DMS114 treated with DMSO at 0.1 percent for 48 hours (cell line): ENCODE data around the gene RAPGEF6.
"Not testable (repeated sequence)": the region's sequence is repeated elsewhere in the genome, so short reads cannot be mapped to it uniquely, and the experiment has no call there.

Experiments used
- DNase-seq: peaks from one replicate; lab custom pipeline; 2025; ENCODE audit not compliant: unreplicated experiment; lab: John Stamatoyannopoulos, UW

The RAPGEF6 gene

DNA sequence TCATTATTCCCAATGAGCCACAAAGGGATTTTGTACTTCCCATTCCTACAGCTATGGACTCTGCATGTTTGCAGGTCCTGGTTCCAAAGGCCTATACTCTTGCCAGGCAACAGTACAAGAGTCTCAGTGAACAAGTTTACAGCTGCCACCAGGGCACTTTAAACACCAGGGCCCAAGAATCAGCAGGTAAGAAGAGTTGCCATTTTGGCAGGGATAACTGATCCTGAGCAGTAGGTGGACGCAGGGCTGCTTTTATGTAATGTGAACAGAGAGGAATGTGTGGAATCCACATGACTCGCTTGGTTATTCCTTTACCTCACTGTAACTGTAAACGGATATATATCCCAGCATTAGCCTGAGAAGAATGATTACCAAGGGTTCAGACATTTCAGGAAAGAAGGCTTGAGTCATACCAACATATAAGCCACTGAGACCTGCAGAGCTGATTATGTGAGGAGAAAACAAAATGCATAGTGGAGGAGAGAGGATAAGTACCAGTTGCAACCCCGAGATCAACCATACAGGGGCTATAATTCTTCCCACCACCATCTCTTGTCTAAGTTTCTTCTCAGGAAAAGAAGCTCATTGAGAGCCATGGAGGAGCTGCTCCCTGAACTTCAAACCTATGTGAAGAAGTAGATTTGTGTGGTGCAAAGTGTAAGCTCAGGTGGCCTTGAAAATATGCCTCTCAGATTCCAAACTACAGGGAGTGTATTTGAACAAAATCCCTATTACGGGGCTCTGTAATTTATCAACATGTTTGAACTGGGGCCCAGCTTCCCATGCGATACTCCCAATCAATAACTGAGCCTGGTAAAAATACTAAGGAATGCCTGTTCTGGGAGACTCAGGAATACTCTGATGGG is 24.6 kb downstream of the RAPGEF6 start:
- DNase-seq, result no peak

DNA sequence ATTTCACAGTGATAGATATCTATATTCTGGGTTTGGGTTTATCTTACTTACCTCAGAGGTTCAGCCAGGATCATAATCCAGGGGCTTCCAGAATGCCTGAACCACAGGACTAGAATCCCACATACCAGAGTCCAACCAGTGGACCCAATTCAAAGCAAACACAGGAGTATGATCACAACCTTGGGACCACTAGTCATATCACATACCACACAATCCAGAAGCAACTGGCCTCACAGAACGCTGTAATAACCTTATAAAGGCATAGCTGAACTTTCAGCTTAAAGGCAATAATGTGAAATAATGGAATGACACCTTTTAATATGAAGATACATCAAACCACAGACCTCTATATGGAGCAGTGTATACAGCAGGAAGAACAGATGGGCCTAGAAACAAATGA is 25.3 kb downstream of the RAPGEF6 start:
- no peak for DNase-seq

DNA sequence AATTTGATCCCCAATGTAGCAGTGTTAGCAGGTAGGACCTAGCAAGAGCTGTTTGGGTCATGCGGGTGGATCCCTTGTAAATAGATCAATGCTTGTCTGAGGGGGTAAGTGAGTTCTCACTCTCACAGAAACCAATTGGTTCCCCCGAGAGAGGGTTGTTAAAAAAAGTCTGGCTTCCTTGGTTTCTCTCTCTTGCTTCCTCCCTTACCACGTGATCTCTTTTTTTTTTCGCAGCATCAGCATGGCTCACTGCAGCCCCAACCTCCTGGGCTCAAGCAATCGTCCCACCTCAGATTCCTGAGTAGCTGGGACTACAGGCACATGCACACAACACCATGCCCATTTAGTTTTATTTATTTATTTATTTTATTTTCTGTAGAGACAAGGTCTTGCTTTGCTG is 26.4 kb downstream of the RAPGEF6 start:
- no peak for DNase-seq

DNA sequence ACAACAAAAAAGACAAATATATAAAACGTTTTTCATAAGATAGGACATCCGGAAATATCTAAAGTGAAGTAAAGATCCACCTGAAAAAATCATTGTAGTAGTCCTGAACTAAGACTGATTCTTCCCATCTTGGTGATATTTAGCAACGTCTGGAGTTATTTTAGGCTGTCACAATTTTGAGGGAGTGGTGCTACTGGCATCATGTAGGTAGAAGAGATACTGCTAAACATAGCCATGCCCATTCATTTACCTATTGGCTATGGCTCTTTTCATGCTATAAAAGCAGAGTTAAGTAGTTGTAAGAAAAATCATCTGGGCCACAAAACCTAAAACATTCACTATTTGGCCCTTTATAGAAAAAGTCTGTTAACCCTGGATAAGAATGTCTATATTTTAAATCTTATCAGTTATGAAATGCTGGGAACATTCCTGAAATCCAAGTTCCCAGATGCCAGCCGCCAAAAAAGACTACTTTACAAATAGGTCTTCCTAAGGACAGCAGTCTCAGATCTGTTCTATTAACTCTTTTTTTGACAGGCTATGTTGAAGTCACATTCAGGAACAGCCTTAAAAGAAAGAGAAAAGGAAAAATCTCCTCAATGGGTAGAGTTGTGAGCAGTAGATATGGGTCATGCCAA is 27.0 kb downstream of the RAPGEF6 start:
- DNase-seq, result no peak

DNA sequence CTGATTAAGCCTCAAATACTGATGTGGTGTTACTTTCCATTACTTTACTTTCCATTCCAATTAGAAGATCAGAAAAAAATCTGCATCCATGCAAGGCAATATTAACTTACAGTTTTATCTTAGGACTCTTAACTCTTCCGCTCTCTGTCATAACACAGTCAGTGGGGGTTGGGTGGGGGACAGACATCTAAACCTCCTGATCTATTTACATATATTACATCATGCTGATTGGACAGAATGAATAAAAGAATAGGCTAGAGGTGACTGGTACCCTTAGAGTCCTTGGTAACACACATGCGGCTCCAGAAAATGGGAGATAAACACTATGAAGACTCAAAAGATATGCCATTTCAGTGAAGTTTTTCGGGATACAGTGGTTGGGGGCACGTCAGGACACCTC is 27.6 kb downstream of the RAPGEF6 start:
- no peak for DNase-seq

DNA sequence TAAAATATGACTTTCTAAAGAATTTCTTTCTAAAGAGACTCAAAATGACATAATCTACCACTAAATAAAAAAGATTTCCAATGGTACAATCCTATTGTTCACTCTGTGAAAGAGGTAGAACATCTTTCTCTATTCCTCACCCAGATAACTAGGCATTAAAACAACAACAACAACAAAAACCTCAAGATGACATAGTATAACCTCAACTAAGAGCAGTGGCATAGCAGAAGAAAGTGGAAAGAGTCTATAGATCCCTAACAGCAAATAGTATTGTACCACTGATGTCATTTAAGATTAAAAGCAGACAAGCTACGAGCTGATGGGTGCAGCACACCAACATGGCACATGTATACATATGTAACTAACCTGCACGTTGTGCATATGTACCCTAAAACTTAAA is 29.9 kb downstream of the RAPGEF6 start:
- no peak for DNase-seq

DNA sequence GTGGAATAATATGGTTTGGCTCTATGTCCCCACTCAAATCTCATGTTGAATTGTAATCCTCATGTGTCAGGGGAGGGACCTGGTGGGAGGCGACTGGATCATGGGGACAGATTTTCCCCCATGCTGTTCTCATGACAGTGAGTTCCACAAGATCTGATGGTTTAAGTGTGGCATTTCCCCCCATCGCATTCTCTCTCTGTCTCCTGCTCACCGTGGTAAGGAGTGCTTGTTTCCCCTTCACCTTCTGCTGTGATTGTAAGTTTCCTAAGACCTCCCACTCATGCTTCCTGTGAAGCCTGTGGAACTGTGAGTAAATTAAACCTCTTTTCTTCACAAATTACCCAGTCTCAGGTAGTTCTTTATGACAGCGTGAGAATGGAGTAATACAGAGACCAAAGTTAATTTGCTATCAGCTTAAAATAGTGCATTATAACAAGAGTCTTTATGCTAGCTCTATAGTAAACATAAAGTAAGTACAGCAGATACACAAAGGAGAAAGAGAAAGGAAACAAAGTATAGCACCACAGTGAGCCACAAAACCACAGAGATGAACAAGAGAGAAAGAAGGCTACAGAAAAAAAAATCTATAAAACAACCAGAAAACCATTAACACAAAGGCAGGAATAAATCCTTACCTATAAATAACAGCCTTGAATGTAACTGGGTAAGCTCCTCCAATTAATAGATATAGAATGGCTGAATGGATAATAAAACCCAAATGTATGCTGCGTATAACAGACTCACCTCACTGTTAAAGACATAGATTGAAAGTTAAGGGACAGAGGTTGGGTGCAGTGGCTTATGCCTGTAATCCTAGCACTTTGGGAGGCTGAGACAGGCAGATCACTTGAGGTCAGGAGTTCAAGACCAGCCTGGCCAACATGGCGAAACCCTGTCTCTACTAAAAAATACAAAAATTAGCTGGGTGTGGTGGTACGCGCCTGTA is 39.7 kb downstream of the RAPGEF6 start:
- DNase-seq, result no peak

DNA sequence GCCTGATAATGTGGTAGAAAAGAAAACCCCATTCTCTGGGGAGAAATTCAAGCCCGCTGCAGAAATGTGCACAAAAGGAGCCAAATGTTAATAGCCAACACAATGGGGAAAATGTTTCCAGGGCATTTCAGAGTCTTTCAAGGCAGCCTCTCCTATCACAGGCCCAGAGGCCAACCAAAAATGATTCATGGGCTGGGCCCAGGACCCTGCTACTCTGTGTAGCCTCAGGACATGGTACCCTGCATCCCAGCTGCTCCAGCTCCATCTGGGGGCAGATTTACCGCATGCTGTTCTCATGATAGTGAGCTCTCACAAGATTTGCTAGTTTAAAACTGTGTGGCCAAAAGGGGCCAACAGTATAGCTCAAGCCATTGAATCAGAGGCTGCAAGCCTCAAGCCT is 41.1 kb downstream of the RAPGEF6 start:
- no peak for DNase-seq

DNA sequence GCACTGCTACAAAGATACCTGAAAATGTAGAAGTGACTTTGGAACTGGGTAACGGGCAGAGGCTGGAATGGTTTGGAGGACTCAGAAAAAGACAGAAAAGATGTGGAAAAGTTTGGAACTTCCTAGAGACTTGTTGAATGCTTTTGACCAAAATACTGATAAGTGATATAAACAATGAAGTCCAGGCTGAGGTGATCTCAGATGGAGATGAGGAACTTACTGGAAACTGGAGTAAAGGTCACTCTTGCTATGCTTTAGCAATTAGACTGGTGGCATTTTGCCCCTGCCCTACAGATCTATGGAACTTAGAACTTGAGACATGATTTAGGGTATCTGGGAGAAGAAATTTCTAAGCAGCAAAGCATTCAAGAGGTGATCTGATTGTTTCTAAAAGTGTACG is 41.6 kb downstream of the RAPGEF6 start:
- not testable (repeated sequence) for DNase-seq

DNA sequence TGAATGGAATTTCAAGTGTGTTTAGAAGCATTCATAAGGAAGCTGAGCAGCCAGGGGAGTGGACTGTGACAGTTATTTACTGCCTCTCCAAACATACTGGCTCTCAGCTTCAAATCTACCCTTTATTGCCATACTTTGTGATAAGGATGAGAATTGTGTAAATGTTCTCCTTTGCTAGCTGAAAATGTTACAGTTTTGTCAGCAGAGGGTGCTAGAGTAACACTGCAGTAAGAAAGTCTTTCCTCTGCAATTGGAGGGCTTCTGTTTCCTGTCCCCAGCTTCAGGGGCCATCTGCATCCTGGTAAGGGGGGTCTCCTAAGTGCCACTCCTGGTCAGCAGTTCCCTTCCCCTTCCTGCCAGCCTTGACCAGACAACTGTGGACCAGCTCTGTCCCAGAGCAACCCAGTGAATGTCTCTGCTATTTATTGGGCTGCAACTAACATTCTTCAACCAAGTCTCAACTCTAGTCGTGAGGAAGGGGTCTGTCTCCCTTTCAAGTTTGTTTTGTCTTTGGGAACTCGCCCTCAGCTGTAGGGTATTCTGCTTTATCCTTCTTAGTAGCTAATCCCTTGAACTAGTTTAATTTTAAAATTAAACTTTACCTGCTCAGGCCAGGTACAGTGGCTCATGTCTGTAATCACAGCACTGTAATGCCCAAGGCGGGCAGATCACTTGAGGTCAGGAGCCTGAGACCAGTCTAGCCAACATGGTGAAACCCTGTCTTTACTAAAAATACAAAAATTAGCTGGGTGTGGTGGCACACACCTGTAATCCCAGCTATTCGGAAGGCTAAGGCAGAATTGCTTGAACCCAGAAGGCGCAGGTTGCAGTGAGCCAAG is 45.3 kb downstream of the RAPGEF6 start:
- DNase-seq, result peak; percentile 46

DNA sequence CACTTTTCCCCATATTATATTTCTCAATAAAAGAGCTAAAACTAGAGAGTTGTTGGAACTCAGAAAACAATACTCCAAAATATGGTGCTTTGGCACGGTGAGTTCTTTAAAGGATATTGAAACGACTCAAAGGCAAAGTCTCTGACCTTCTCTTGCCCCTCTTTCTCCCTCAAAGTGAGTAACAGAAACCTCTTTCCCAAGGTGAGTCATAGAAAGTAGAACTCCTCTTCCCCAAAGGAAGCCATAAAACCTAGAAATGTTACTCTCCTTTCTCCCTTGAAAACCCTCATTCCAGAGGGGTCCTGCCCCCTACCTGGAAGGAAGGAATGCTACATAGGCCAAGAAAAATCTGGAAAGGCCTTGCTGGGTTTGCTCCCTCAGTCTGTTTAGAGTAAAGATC is 47.5 kb downstream of the RAPGEF6 start:
- DNase-seq, result no peak

DNA sequence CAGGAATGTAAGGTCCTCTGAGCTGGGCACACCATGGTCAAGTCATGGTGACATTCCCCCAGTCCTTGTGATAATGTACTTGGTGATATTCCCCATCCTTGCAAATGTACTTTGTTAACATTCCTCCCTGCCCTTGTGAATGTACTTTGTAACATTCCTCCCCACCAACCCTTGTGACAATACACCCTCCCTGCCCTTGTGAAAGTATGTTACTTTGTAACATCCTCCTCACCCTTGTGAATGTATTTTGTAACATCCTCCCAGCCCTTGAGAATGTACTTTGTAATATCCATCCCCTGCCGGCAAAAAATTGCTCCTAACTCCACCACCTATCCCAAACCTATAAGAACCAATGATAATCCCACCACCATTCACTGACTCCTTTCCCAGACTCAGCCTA is 53.3 kb downstream of the RAPGEF6 start:
- no peak for DNase-seq

DNA sequence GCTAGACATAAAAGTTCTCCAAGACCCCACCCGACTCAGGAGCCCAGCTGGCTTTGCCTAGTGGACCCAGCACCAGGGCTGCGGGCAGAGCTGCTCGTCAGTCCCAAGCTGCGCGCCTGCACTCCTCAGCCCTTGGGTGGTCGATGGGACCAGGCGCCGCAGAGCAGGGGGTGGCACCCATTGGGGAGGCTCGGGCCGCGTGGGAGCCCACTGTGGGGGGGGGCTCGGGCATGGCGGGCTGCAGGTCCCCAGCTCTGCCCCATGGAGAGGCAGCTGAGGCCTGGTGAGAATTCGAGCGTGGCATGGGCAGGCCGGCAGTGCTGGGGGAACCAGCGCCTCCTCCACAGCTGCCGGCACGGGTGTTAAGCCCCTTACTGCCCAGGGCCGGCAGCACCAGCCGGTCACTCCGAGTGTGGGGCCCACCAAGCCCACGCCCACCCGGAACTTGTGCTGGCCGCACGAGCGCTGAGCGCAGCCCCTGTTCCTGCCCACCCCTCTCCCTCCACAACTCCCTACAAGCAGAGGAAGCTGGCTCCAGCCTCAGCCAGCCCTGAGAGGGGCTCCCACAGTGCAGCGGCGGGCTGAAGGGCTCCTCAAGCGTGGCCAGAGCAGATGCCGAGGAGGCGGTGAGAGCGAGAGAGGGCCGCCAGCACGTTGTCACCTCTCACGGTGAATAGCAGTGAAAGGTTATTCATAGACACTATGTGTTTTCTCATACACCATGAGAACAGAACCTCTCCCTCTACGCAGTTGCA is 54.9 kb downstream of the RAPGEF6 start:
- no peak for DNase-seq

DNA sequence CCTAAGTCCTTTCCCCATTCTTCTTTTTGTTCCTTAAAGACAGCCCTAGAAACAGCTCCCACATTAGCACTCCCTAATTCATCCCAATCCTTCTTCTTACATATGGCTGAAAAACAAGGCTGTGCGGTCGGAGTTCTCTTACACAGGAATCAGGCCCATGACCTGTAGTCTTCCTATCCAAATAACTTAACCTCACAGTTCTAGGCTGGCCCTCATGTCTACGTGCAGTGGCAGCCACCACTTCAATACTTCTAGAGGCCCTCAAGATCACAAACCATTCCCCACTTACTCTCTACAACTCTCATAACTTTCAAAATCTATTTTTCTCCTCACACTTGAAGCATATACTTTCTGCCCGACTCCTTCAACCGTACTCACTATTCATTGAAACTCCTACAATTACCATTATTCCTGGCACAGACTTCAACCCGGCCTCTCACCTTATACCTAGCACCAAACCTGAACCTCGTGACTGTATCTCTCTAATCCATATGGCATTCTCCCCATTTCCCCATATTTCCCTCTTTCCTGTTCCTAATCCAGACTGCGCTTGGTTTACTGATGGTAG is 59.3 kb downstream of the RAPGEF6 start:
- no peak for DNase-seq

DNA sequence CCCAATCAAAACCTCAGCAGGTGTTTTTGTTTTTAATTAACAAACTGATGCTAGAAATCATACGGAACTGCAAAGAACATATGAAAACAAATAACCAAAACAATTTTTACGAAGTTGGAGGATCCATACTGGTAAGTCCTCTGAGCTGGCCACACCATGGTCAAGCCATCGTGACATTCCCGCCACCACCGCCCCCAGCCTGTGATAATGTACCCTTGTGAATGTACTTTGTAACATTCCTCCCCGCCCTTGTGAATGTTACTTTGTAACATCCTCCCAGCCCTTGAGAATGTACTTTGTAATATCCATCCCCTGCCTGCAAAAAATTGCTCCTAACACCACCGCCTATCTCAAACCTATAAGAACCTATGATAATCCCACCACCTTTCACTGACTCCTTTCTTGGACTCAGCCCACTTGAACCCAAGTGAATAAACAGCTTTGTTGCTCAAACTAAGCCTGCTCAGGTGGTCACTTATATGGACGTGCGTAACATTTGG is 63.3 kb downstream of the RAPGEF6 start:
- no peak for DNase-seq

DNA sequence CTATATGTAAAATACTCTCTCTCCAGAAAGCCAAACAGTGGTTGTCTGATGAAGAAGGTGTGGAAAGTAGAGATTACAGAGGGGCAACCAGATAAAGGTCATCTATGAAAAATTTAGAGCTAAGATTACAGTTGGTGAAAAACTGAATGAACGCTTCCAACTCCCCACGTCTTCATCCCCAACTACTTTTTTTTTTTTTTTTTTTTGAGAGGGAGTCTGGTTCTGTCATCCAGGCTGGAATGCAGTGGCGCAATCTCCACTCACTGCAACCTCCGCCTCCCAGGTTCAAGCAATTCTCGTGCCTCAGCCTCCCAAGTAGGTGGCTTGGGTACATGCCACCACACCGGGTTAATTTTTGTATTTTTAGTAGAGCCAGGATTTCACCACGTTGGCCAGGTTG is 64.3 kb downstream of the RAPGEF6 start:
- DNase-seq, result no peak

DNA sequence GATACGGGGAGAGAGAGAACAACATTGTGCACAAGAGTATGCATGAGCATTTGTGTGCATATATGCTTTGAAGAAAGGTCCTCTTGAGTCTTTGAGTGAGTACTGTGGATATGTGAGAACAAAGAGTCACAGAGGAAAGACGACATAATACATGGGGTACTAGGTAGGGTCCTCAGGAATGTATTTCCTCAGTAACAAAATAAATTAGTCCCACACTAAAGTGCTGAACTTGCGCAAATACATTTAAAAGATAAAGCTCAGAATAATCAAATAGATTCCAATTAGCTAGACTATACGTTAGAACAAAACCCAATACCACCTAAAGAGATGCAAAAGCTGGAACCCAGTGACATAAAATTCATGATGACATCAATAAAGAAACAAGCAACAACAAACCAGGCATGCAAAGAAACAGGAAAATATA is 70.8 kb downstream of the RAPGEF6 start:
- DNase-seq, result no peak

DNA sequence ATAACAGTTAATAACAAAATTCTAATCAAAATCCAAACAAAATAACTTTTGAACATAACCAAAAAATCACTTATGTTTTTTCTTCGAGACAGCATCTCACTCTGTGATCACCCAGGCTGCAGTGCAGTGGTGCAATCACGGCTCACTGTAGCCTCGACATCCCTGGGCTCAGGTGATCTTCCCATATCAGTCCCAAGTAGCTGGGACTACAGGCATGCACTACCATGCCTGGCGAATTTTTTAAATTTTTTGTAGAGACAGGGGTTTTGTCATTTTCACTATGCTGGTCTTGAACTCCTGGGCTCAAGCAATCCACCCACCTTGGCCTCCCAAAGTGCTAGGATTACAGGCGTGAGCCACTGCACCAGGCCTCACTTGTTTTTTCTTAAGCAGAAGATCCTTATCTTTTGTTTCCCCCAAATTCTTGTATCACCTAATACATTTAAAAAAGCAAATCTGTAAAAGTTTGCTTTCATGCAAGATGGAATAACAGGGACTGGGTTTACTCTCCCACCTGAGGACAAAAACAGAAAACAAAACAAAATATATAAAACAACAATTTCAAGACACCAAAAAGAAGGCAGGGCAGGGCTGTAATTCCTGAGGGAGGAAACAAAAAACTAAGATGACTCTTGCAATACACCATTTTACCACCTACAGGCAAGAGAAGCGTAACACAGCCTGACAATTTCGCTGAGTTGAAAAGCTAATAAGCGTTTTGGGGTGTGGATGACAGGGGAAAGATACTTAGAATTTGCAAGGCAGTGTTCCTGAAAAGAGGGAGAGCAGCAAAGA is 71.4 kb downstream of the RAPGEF6 start:
- no peak for DNase-seq

DNA sequence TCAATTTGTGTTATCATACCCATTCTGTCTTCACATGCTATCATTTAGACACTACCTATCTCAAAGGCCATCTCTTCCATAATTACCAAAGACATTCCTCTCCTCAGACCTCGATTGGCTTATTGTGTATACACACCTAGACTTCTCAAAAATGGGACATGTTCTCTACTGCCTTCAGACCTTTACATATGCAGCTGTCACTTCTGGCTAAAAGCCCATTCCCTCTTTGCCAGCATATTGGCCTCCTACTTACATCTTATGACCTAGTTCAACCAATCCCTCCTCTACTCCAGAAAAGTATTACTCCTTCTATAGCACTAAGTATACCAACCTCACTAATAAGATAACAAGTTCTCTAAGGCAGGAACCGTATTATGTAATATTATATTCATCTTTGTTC is 84.4 kb downstream of the RAPGEF6 start:
- DNase-seq, result no peak
